HCT116 (cell line): ENCODE results near the gene SERINC3. TPM values are rescaled to one million over a fixed set of nuclear protein-coding genes. Genes with fewer than 3 reads are reported as not detected.

Experiments
- ATAC-seq: fragments of 200-7000 bp; cut with Tn5 transposase; 2 replicates; pipeline ENCODE4 v1.9.1; 2020; ENCODE audit warnings: mild to moderate bottlenecking, moderate library complexity
- BruUV-seq: library from RNA; stranded (reverse); fragments of 400-500 nt; replicated peaks from 2 replicates; lab custom pipeline; 2021; lab: Mats Ljungman, UMichigan
- CTCF ChIA-PET: fragments of 300-600 bp; sonication (Branson Sonifier 250); formaldehyde crosslinking; loops from one replicate; lab custom pipeline; 2021; ENCODE audit warnings: antibody characterized with exemption; lab: Charles Lee
- POLR2A ChIA-PET: fragments of 300-600, 350-600 bp; sonication (Branson Sonifier 250); formaldehyde crosslinking; loops from one replicate; lab custom pipeline; 2021; ENCODE audit warnings: antibody characterized with exemption; lab: Charles Lee
- RAD21 ChIA-PET, 2 experiments: fragments of 300-600 bp; sonication (Branson Sonifier 250); formaldehyde crosslinking; loops; one replicate each; lab custom pipeline; 2023; ENCODE audit warnings: low total read pairs in 2 of 2; ENCODE audit not compliant: uncharacterized antibody in 2 of 2, unreplicated experiment in 2 of 2, low non-redundant PET in 1 of 2; lab: Charles Lee
- DNase-seq: peaks from one replicate; pipeline ENCODE4 v3.0.0-alpha.2; 2010; ENCODE audit warnings: low read depth, low spot score
- H2AFZ ChIP-seq: fragments of 200-600 bp; shearing (Covaris generic), sonication (generic); 2 replicates; pipeline ENCODE4 v1.6.1; 2017; ENCODE audit warnings: low read depth, mixed run types, mixed read lengths, antibody characterized with exemption, low read length; ENCODE audit not compliant: poor library complexity, severe bottlenecking
- H3K27ac ChIP-seq: 2 replicates; pipeline ENCODE4 v1.5.1; 2012; ENCODE audit warnings: low read depth, low read length
- H3K27me3 ChIP-seq: fragments of 200-600 bp; sonication (generic); 2 replicates; pipeline ENCODE4 v1.6.1; 2016; ENCODE audit warnings: mixed run types, low read length, mixed read lengths; ENCODE audit not compliant: insufficient read depth
- H3K36me3 ChIP-seq, 2 experiments: fragments of 200-500 bp in 1 of 2; fragments of 200-600 bp in 1 of 2; sonication (Bioruptor generic) in 1 of 2; sonication (generic) in 1 of 2; 2 replicates each; pipeline versions ENCODE4 v1.5.1 to v1.6.1; 2014 to 2016; ENCODE audit warnings: low read length in 2 of 2, inconsistent platforms in 1 of 2, mixed read lengths in 1 of 2, mixed run types in 1 of 2; ENCODE audit not compliant: insufficient read depth in 2 of 2, control insufficient read depth in 1 of 2
- H3K4me1 ChIP-seq, 2 experiments: fragments of 200-600 bp in 1 of 2; sonication (generic) in 1 of 2; 2 replicates each; pipeline versions ENCODE4 v1.5.1 to v1.6.1; 2012 to 2017; ENCODE audit warnings: low read length in 2 of 2, inconsistent platforms in 1 of 2, mild to moderate bottlenecking in 1 of 2, mixed read lengths in 1 of 2, mixed run types in 1 of 2, moderate library complexity in 1 of 2; ENCODE audit not compliant: insufficient read depth in 2 of 2, control insufficient read depth in 1 of 2
- H3K4me2 ChIP-seq: fragments of 200-600 bp; sonication (generic); 2 replicates; pipeline ENCODE4 v1.6.1; 2017; ENCODE audit warnings: mixed run types, low read length, mixed read lengths
- H3K4me3 ChIP-seq, 2 experiments: fragments of 200-600 bp in 1 of 2; sonication (generic) in 1 of 2; replicated peaks in 1 of 2; 2 replicates each; pipeline ENCODE4 v1.5.1; 2011 to 2016; ENCODE audit warnings: low read length in 2 of 2, control low read depth in 1 of 2, low read depth in 1 of 2, mild to moderate bottlenecking in 1 of 2, mixed read lengths in 1 of 2, mixed run types in 1 of 2
- H3K79me2 ChIP-seq: fragments of 200-600 bp; sonication (generic); 2 replicates; pipeline ENCODE4 v1.6.1; 2017; ENCODE audit warnings: mild to moderate bottlenecking, mixed run types, low read length, moderate library complexity, mixed read lengths; ENCODE audit not compliant: insufficient read depth
- H3K9ac ChIP-seq: fragments of 200-600 bp; sonication (generic); 2 replicates; pipeline ENCODE4 v1.6.1; 2016; ENCODE audit warnings: low read length, mixed read lengths
- H3K9me2 ChIP-seq: fragments of 200-600 bp; sonication (generic), shearing (Covaris generic); 2 replicates; pipeline ENCODE4 v1.6.1; 2017; ENCODE audit warnings: mixed run types, mild to moderate bottlenecking, moderate library complexity; ENCODE audit not compliant: insufficient read depth
- H3K9me3 ChIP-seq, 2 experiments: fragments of 200-500 bp in 1 of 2; fragments of 200-600 bp in 1 of 2; sonication (Bioruptor generic) in 1 of 2; sonication (generic) in 1 of 2; 2 replicates each; pipeline ENCODE4 v1.6.1; 2014 to 2017; ENCODE audit warnings: low read length in 2 of 2, mixed read lengths in 2 of 2, inconsistent platforms in 1 of 2, low read depth in 1 of 2, mild to moderate bottlenecking in 1 of 2, mixed run types in 1 of 2, moderate library complexity in 1 of 2; ENCODE audit not compliant: control insufficient read depth in 1 of 2, insufficient read depth in 1 of 2
- H4K20me1 ChIP-seq: fragments of 200-600 bp; sonication (generic), shearing (Covaris generic); 2 replicates; pipeline ENCODE4 v1.6.1; 2017; ENCODE audit warnings: mixed run types, mild to moderate bottlenecking, moderate library complexity; ENCODE audit not compliant: insufficient read depth
- CEBPB ChIP-seq: IDR thresholded peaks from 2 replicates; pipeline ENCODE4 v1.6.1; 2012; ENCODE audit warnings: low read depth
- EGR1 ChIP-seq: IDR thresholded peaks from 2 replicates; pipeline ENCODE4 v1.6.1; 2012; ENCODE audit warnings: low read depth
- RAD21 ChIP-seq: IDR thresholded peaks from 2 replicates; pipeline ENCODE4 v1.6.1; 2012; ENCODE audit warnings: low read depth, mild to moderate bottlenecking
- SIN3A ChIP-seq: IDR thresholded peaks from 2 replicates; pipeline ENCODE4 v1.6.1; 2012; ENCODE audit warnings: low read depth
- SP1 ChIP-seq: IDR thresholded peaks from 2 replicates; pipeline ENCODE4 v1.6.1; 2012; ENCODE audit warnings: low read depth
- SRF ChIP-seq: IDR thresholded peaks from 2 replicates; pipeline ENCODE4 v1.6.1; 2012; ENCODE audit warnings: low read depth
- YY1 ChIP-seq: IDR thresholded peaks from 2 replicates; pipeline ENCODE4 v1.6.1; 2011; ENCODE audit warnings: low read length, low read depth, moderate library complexity, mild to moderate bottlenecking; ENCODE audit not compliant: insufficient replicate concordance; ENCODE audit errors: extremely low read depth
- intact Hi-C: fragments of 100-400 bp; cut with micrococcal nuclease; formaldehyde crosslinking; loops from 2 replicates; pipeline ENCODE4 v1.10.0; 2022
- total RNA-seq: library from RNA; stranded (reverse); gene quantifications from one replicate; pipeline ENCODE4 v1.2.1, GENCODE V29; 2021; ENCODE audit not compliant: unreplicated experiment
- TF ChIP-seq, protein P1 (sequence below): IDR thresholded peaks from 2 replicates; pipeline ENCODE4 v1.6.1; 2012

Gene SERINC3
- total RNA-seq, 1 experiment from 2014 or later: 56.8 TPM

GRCh38 chr20:44495802-44496481 is 25.9 kb downstream of the SERINC3 start (continued):
- TF ChIP-seq YY1: no peak
- no peak for TF ChIP-seq RAD21
- TF ChIP-seq, protein P1, sequence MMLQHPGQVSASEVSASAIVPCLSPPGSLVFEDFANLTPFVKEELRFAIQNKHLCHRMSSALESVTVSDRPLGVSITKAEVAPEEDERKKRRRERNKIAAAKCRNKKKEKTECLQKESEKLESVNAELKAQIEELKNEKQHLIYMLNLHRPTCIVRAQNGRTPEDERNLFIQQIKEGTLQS: no peak
- TF ChIP-seq SRF: no peak; the same call in 1 of the 2 replicates
- TF ChIP-seq SIN3A: no peak; the same call in 1 of the 2 replicates
- TF ChIP-seq SP1: no peak; the same call in 1 of the 2 replicates
- no peak for TF ChIP-seq EGR1

GRCh38 chr20:44495257-44495656 is 26.6 kb downstream of the SERINC3 start:
- TF ChIP-seq CEBPB (peak; percentile 82), RAD21 (no peak), EGR1 (no peak)
- TF ChIP-seq, protein P1: peak; percentile 78
- H2AFZ ChIP-seq: no peak overlapping the region
- peak overlapping the region; percentile 29 for H3K9ac ChIP-seq
- intact Hi-C loops: no loop called here
- BruUV-seq: no TSS peak
- peaks cover 1 to 17% of the 10 kb centered on the region in 2 experiments; a peak in 2 of 4 replicates for H3K36me3 ChIP-seq
- DNase-seq: no peak
- H4K20me1 ChIP-seq: no peaks in the 10 kb centered on the region
- peak; percentile 22; the same call in 1 of the 2 replicates for ATAC-seq
- H3K79me2 ChIP-seq: no peaks in the 10 kb centered on the region
- H3K9me3 ChIP-seq: no peaks in the 10 kb centered on the region
- CTCF ChIA-PET: no interaction called here
- peak overlapping the region; percentile 36 for H3K4me2 ChIP-seq
- no peaks in the 10 kb centered on the region for H3K27me3 ChIP-seq
- no peak overlapping the region for H3K4me3 ChIP-seq
- no peak overlapping the region; the same call in 1 of the 2 replicates for H3K27ac ChIP-seq
- H3K4me1 ChIP-seq: peaks cover 0 to 39% of the 10 kb centered on the region in 2 experiments; a peak in 3 of 4 replicates
- POLR2A ChIA-PET: no interaction called here
- RAD21 ChIA-PET: no interaction called here
- no peaks in the 10 kb centered on the region for H3K9me2 ChIP-seq
